DOHH2 (cell line): ENCODE data around the gene CCL21.
"Not testable (repeated sequence)": the region's sequence is repeated elsewhere in the genome, so short reads cannot be mapped to it uniquely, and the experiment has no call there.

Source experiments
- H3F3A ChIP-seq: fragments of 200-600 bp; sonication (generic), shearing (Covaris generic); 2 replicates; pipeline ENCODE4 v1.6.0; 2016; ENCODE audit warnings: antibody characterized with exemption, mild to moderate bottlenecking; ENCODE audit not compliant: control insufficient read depth, insufficient read depth
- H3K27ac ChIP-seq: fragments of 200-600 bp; sonication (generic); 2 replicates; pipeline ENCODE4 v1.5.1; 2014; ENCODE audit warnings: low read depth, mild to moderate bottlenecking, low read length, moderate library complexity
- H3K27me3 ChIP-seq: fragments of 200-600 bp; sonication (generic); 2 replicates; pipeline ENCODE4 v1.6.1; 2014; ENCODE audit warnings: mild to moderate bottlenecking, low read length, mixed read lengths; ENCODE audit not compliant: control insufficient read depth
- H3K36me3 ChIP-seq: fragments of 200-600 bp; sonication (generic); 2 replicates; pipeline ENCODE4 v1.6.1; 2014; ENCODE audit warnings: mild to moderate bottlenecking, low read length, moderate library complexity, mixed read lengths; ENCODE audit not compliant: control insufficient read depth
- H3K4me1 ChIP-seq: fragments of 200-600 bp; sonication (generic); 2 replicates; pipeline ENCODE4 v1.6.1; 2014; ENCODE audit warnings: mild to moderate bottlenecking, low read length, mixed read lengths; ENCODE audit not compliant: control insufficient read depth
- H3K4me2 ChIP-seq: fragments of 200-600 bp; sonication (generic); 2 replicates; pipeline ENCODE4 v1.6.0; 2014; ENCODE audit warnings: mild to moderate bottlenecking, low read length, moderate library complexity
- H3K4me3 ChIP-seq: fragments of 200-600 bp; sonication (generic); 2 replicates; pipeline ENCODE4 v1.5.1; 2014; ENCODE audit warnings: mild to moderate bottlenecking, low read length, mixed read lengths
- H3K79me2 ChIP-seq: fragments of 200-600 bp; sonication (generic); 2 replicates; pipeline ENCODE4 v1.6.1; 2014; ENCODE audit warnings: mild to moderate bottlenecking, low read length, mixed read lengths; ENCODE audit not compliant: control insufficient read depth
- H3K9me2 ChIP-seq: fragments of 200-600 bp; sonication (generic); replicated peaks from 2 replicates; pipeline ENCODE4 v1.6.1; 2014; ENCODE audit warnings: mild to moderate bottlenecking, low read length, mixed read lengths; ENCODE audit not compliant: control insufficient read depth
- H3K9me3 ChIP-seq: fragments of 200-600 bp; sonication (generic); 2 replicates; pipeline ENCODE4 v1.6.1; 2014; ENCODE audit warnings: antibody characterized with exemption, low read length, mixed read lengths; ENCODE audit not compliant: control insufficient read depth, insufficient read depth
- H4K20me1 ChIP-seq: fragments of 200-600 bp; sonication (generic); 2 replicates; pipeline ENCODE4 v1.6.0; 2014; ENCODE audit warnings: low read depth, mild to moderate bottlenecking, antibody characterized with exemption, low read length, moderate library complexity; ENCODE audit not compliant: control insufficient read depth, insufficient read depth
- CTCF ChIP-seq: fragments of 200-600 bp; sonication (generic); IDR thresholded peaks from one replicate; pipeline ENCODE4 v1.5.1; 2014; ENCODE audit warnings: antibody characterized with exemption, mild to moderate bottlenecking, low read depth, low read length; ENCODE audit not compliant: poor library complexity, severe bottlenecking
- EZH2phosphoT487 ChIP-seq: fragments of 200-600 bp; sonication (generic); IDR thresholded peaks from 2 replicates; pipeline ENCODE4 v1.6.1; 2017; ENCODE audit warnings: borderline replicate concordance, mild to moderate bottlenecking, antibody characterized with exemption, low read length, moderate library complexity, mixed read lengths

CCL21 gene, protein sequence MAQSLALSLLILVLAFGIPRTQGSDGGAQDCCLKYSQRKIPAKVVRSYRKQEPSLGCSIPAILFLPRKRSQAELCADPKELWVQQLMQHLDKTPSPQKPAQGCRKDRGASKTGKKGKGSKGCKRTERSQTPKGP

GRCh38 chr9:34710023-34710422 lies at the start of gene CCL21:
Gene CCL21, minus strand, starts transcription at chr9:34710136. Its CDS starts 70 bp downstream, at chr9:34710066.
- H3K27ac ChIP-seq, result no peak within 1 kb of the TSS
- H3K27me3 ChIP-seq, result peaks cover 25% of the 10 kb centered on the region
- H3K4me3 ChIP-seq, result no peak within 1 kb of the TSS
- no peaks in the 10 kb centered on the region for H3K9me2 ChIP-seq
- TF ChIP-seq CTCF (no peak), EZH2phosphoT487 (no peak)
- H3K9me3 ChIP-seq, result no peaks in the 10 kb centered on the region
- H3K79me2 ChIP-seq, result no peaks in the 10 kb centered on the region
- no peaks in the 10 kb centered on the region for H3K4me1 ChIP-seq
- H4K20me1 ChIP-seq, result no peaks in the 10 kb centered on the region
- no peaks in the 10 kb centered on the region for H3K36me3 ChIP-seq
- H3F3A ChIP-seq, result no peaks in the 10 kb centered on the region
- no peak within 1 kb of the TSS for H3K4me2 ChIP-seq

GRCh38 chr9:34759432-34760134 lies 49.6 kb upstream of the CCL21 start:
- TF ChIP-seq EZH2phosphoT487 (no peak), CTCF (no peak)
- no peaks in the 10 kb centered on the region for H3K36me3 ChIP-seq

DNA sequence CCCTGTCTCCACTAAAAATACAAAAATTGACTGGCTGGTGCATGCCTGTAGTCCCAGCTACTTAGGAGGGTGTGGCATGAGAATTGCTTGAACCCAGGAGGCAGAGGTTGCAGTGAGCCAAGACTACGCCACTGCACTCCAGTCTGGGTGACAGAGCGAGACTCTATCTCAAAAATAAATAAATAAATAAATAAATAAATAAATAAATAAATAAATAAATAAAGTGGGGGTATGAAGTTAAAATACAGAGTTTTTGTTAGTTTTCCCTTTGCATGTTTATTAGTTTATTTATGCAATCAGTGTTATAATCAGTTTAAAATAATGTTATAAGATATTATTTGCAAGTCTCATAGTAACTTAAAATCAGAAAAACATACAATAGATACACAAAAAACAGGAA lies 40.4 kb upstream of the CCL21 start:
- not testable (repeated sequence) for H3F3A ChIP-seq, H3K4me1 ChIP-seq, H3K9me3 ChIP-seq, H4K20me1 ChIP-seq, H3K4me3 ChIP-seq, H3K36me3 ChIP-seq, H3K9me2 ChIP-seq, H3K79me2 ChIP-seq, H3K27ac ChIP-seq, H3K4me2 ChIP-seq
- peaks cover 11% of the 10 kb centered on the region; the same call in 1 of the 2 replicates for H3K27me3 ChIP-seq

More at GRCh38 chr9:34759432-34760134, 49.6 kb upstream of the CCL21 start:
- Histone ChIP-seq H3K27me3 (no peaks in the 10 kb centered on the region; the same call in 1 of the 2 replicates), H3K27ac (no peak overlapping the region), H4K20me1 (no peaks in the 10 kb centered on the region), H3K4me3 (no peak overlapping the region), H3K4me2 (no peak overlapping the region), H3F3A (no peaks in the 10 kb centered on the region), H3K4me1 (no peaks in the 10 kb centered on the region), H3K79me2 (no peaks in the 10 kb centered on the region), H3K9me3 (no peaks in the 10 kb centered on the region), H3K9me2 (no peaks in the 10 kb centered on the region)

DNA sequence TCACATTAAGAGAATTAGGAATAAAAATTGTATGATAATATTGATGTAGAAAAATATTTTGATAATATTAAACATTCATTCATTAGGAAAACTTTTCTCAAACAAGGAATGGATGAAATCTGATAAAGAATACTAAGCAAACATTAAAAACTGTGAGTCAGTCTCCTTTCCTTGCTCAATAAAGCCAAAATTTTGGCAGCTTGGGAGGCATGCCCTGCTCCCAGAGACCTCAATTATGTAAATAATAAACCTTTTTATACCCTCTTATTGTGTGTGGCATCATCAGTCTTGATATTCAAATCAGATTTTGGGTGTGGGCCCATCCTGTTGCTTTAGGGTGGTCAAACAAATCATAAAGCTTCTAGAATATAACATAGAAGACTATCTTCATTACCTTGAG lies 36.6 kb upstream of the CCL21 start:
- Histone ChIP-seq H3K79me2 (no peaks in the 10 kb centered on the region), H3K9me2 (no peaks in the 10 kb centered on the region), H3K4me1 (no peaks in the 10 kb centered on the region), H3K9me3 (no peaks in the 10 kb centered on the region), H3K4me3 (no peak overlapping the region), H3K27ac (no peak overlapping the region), H3K4me2 (no peak overlapping the region), H3K36me3 (no peaks in the 10 kb centered on the region), H3F3A (no peaks in the 10 kb centered on the region), H3K27me3 (peaks cover 3% of the 10 kb centered on the region), H4K20me1 (no peaks in the 10 kb centered on the region)
- TF ChIP-seq EZH2phosphoT487, result no peak
- no peak for TF ChIP-seq CTCF
